ENCODE data around the gene PTPN9.
"Not testable (repeated sequence)": the region's sequence is repeated elsewhere in the genome, so short reads cannot be mapped to it uniquely, and the experiment has no call there.

The PTPN9 gene

GRCh38 chr15:75545064-75545463 is 34.1 kb downstream of the PTPN9 start:
- H3K9me3 ChIP-seq (ENCODE audit: control insufficient read depth, low read length): no peaks in the 10 kb centered on the region
- no peaks in the 10 kb centered on the region for H3K36me3 ChIP-seq (ENCODE audit: control insufficient read depth, insufficient read depth, low read length, severe bottlenecking)
- H3K9ac ChIP-seq (ENCODE audit: low read length): no peak overlapping the region
- H3K27me3 ChIP-seq (replicated peaks; ENCODE audit: control insufficient read depth, insufficient read depth, low read length): no peaks in the 10 kb centered on the region
- peaks cover 12% of the 10 kb centered on the region for H3K4me1 ChIP-seq (ENCODE audit: control insufficient read depth, insufficient read depth, low read length)
- DNase-seq (ENCODE audit: low read depth): no peak
- H3K4me3 ChIP-seq (ENCODE audit: low read length): no peak overlapping the region

GRCh38 chr15:75544359-75544758 is 34.8 kb downstream of the PTPN9 start:
- H3K4me1 ChIP-seq (ENCODE audit: control insufficient read depth, insufficient read depth, low read length): peaks cover 12% of the 10 kb centered on the region
- no peaks in the 10 kb centered on the region for H3K27me3 ChIP-seq (replicated peaks; ENCODE audit: control insufficient read depth, insufficient read depth, low read length)
- H3K36me3 ChIP-seq (ENCODE audit: control insufficient read depth, insufficient read depth, low read length, severe bottlenecking): no peaks in the 10 kb centered on the region
- no peak overlapping the region for H3K9ac ChIP-seq (ENCODE audit: low read length)
- DNase-seq (ENCODE audit: low read depth): no peak
- no peaks in the 10 kb centered on the region for H3K9me3 ChIP-seq (ENCODE audit: control insufficient read depth, low read length)
- no peak overlapping the region for H3K4me3 ChIP-seq (ENCODE audit: low read length)

GRCh38 chr15:75542949-75543545 is 36.1 kb downstream of the PTPN9 start:
- H3K9ac ChIP-seq (ENCODE audit: low read length); H3K36me3 ChIP-seq (ENCODE audit: control insufficient read depth, insufficient read depth, low read length, severe bottlenecking); H3K27me3 ChIP-seq (replicated peaks; ENCODE audit: control insufficient read depth, insufficient read depth, low read length); DNase-seq (ENCODE audit: low read depth); H3K9me3 ChIP-seq (ENCODE audit: control insufficient read depth, low read length); H3K4me3 ChIP-seq (ENCODE audit: low read length): not testable (repeated sequence)
- H3K4me1 ChIP-seq (ENCODE audit: control insufficient read depth, insufficient read depth, low read length): peaks cover 12% of the 10 kb centered on the region

GRCh38 chr15:75542386-75542797 is 36.7 kb downstream of the PTPN9 start:
- no peak for DNase-seq (ENCODE audit: low read depth)
- Histone ChIP-seq H3K9me3 (ENCODE audit: control insufficient read depth, low read length) (no peaks in the 10 kb centered on the region), H3K4me1 (ENCODE audit: control insufficient read depth, insufficient read depth, low read length) (peaks cover 12% of the 10 kb centered on the region), H3K36me3 (ENCODE audit: control insufficient read depth, insufficient read depth, low read length, severe bottlenecking) (no peaks in the 10 kb centered on the region), H3K9ac (ENCODE audit: low read length) (no peak overlapping the region), H3K27me3 (replicated peaks; ENCODE audit: control insufficient read depth, insufficient read depth, low read length) (no peaks in the 10 kb centered on the region), H3K4me3 (ENCODE audit: low read length) (no peak overlapping the region)

GRCh38 chr15:75538376-75538775 is 40.7 kb downstream of the PTPN9 start:
- Histone ChIP-seq H3K4me3 (ENCODE audit: low read length) (no peak overlapping the region), H3K4me1 (ENCODE audit: control insufficient read depth, insufficient read depth, low read length) (peaks cover 12% of the 10 kb centered on the region), H3K36me3 (ENCODE audit: control insufficient read depth, insufficient read depth, low read length, severe bottlenecking) (no peaks in the 10 kb centered on the region), H3K9me3 (ENCODE audit: control insufficient read depth, low read length) (no peaks in the 10 kb centered on the region), H3K9ac (ENCODE audit: low read length) (no peak overlapping the region), H3K27me3 (replicated peaks; ENCODE audit: control insufficient read depth, insufficient read depth, low read length) (no peaks in the 10 kb centered on the region)
- DNase-seq (ENCODE audit: low read depth): no peak

- no peak for DNase-seq (ENCODE audit: low read depth)
- no peak overlapping the region for H3K9ac ChIP-seq (ENCODE audit: low read length)
- H3K36me3 ChIP-seq (ENCODE audit: control insufficient read depth, insufficient read depth, low read length, severe bottlenecking): no peaks in the 10 kb centered on the region
- H3K9me3 ChIP-seq (ENCODE audit: control insufficient read depth, low read length): no peaks in the 10 kb centered on the region
- no peak overlapping the region for H3K4me3 ChIP-seq (ENCODE audit: low read length)
- no peaks in the 10 kb centered on the region for H3K27me3 ChIP-seq (replicated peaks; ENCODE audit: control insufficient read depth, insufficient read depth, low read length)
- peaks cover 26% of the 10 kb centered on the region for H3K4me1 ChIP-seq (ENCODE audit: control insufficient read depth, insufficient read depth, low read length)
Measured at GRCh38 chr15:75533945-75534344, 45.2 kb downstream of the PTPN9 start.

GRCh38 chr15:75532413-75533250 is 46.5 kb downstream of the PTPN9 start:
- DNase-seq (ENCODE audit: low read depth): peak; percentile 72

GRCh38 chr15:75531041-75531450 is 48.1 kb downstream of the PTPN9 start:
- peak overlapping the region; percentile 54 for H3K4me3 ChIP-seq (ENCODE audit: low read length)
- no peaks in the 10 kb centered on the region for H3K9me3 ChIP-seq (ENCODE audit: control insufficient read depth, low read length)
- no peaks in the 10 kb centered on the region for H3K27me3 ChIP-seq (replicated peaks; ENCODE audit: control insufficient read depth, insufficient read depth, low read length)
- peaks cover 9% of the 10 kb centered on the region for H3K36me3 ChIP-seq (ENCODE audit: control insufficient read depth, insufficient read depth, low read length, severe bottlenecking)
- DNase-seq (ENCODE audit: low read depth): peak; percentile 57
- H3K4me1 ChIP-seq (ENCODE audit: control insufficient read depth, insufficient read depth, low read length): peaks cover 33% of the 10 kb centered on the region
- H3K9ac ChIP-seq (ENCODE audit: low read length): no peak overlapping the region

More at GRCh38 chr15:75532413-75533250, 46.5 kb downstream of the PTPN9 start:
- Histone ChIP-seq H3K9me3 (ENCODE audit: control insufficient read depth, low read length) (no peaks in the 10 kb centered on the region), H3K36me3 (ENCODE audit: control insufficient read depth, insufficient read depth, low read length, severe bottlenecking) (no peaks in the 10 kb centered on the region), H3K27me3 (replicated peaks; ENCODE audit: control insufficient read depth, insufficient read depth, low read length) (no peaks in the 10 kb centered on the region), H3K4me1 (ENCODE audit: control insufficient read depth, insufficient read depth, low read length) (peaks cover 33% of the 10 kb centered on the region), H3K9ac (ENCODE audit: low read length) (no peak overlapping the region), H3K4me3 (ENCODE audit: low read length) (peak overlapping the region; percentile 54)

GRCh38 chr15:75530169-75530568 is 48.9 kb downstream of the PTPN9 start:
- Histone ChIP-seq H3K4me3 (ENCODE audit: low read length) (no peak overlapping the region), H3K27me3 (replicated peaks; ENCODE audit: control insufficient read depth, insufficient read depth, low read length) (no peaks in the 10 kb centered on the region), H3K9ac (ENCODE audit: low read length) (no peak overlapping the region), H3K36me3 (ENCODE audit: control insufficient read depth, insufficient read depth, low read length, severe bottlenecking) (peaks cover 9% of the 10 kb centered on the region), H3K4me1 (ENCODE audit: control insufficient read depth, insufficient read depth, low read length) (peaks cover 33% of the 10 kb centered on the region), H3K9me3 (ENCODE audit: control insufficient read depth, low read length) (no peaks in the 10 kb centered on the region)
- DNase-seq (ENCODE audit: low read depth): no peak

- H3K4me1 ChIP-seq (ENCODE audit: control insufficient read depth, insufficient read depth, low read length); H3K4me3 ChIP-seq (ENCODE audit: low read length); H3K9ac ChIP-seq (ENCODE audit: low read length); H3K27me3 ChIP-seq (replicated peaks; ENCODE audit: control insufficient read depth, insufficient read depth, low read length); H3K9me3 ChIP-seq (ENCODE audit: control insufficient read depth, low read length): not testable (repeated sequence)
- peak; percentile 42 for DNase-seq (ENCODE audit: low read depth)
- peaks cover 31% of the 10 kb centered on the region for H3K36me3 ChIP-seq (ENCODE audit: control insufficient read depth, insufficient read depth, low read length, severe bottlenecking)
Measured at GRCh38 chr15:75525756-75526155, 53.4 kb downstream of the PTPN9 start.

- H3K4me3 ChIP-seq (ENCODE audit: low read length): no peak overlapping the region
- no peaks in the 10 kb centered on the region for H3K9me3 ChIP-seq (ENCODE audit: control insufficient read depth, low read length)
- H3K4me1 ChIP-seq (ENCODE audit: control insufficient read depth, insufficient read depth, low read length): peaks cover 3% of the 10 kb centered on the region
- H3K36me3 ChIP-seq (ENCODE audit: control insufficient read depth, insufficient read depth, low read length, severe bottlenecking): peaks cover 45% of the 10 kb centered on the region
- no peak overlapping the region for H3K9ac ChIP-seq (ENCODE audit: low read length)
- no peaks in the 10 kb centered on the region for H3K27me3 ChIP-seq (replicated peaks; ENCODE audit: control insufficient read depth, insufficient read depth, low read length)
- DNase-seq (ENCODE audit: low read depth): peak; percentile 45
Measured at GRCh38 chr15:75523011-75523410, 56.1 kb downstream of the PTPN9 start.

All from adipocyte (in vitro differentiated cells).